K562 (cell line): Measurements from ENCODE around the gene SPATA16. TPM values are rescaled to one million over a fixed set of nuclear protein-coding genes. Genes with fewer than 3 reads are reported as not detected.

Experiments
- BACH1 ChIP-seq: fragments of 200-800 bp; sonication (Bioruptor generic); IDR thresholded peaks from 2 replicates; pipeline ENCODE4 v1.6.1; 2016; ENCODE audit warnings: missing genetic modification characterization, missing compliant biosample characterization
- CTBP1 ChIP-seq: fragments of 450-650 bp; IDR thresholded peaks from 2 replicates; pipeline ENCODE4 v1.6.1; 2016; ENCODE audit warnings: borderline replicate concordance
- ELF1 ChIP-seq: fragments of 200-800 bp; sonication (Bioruptor generic); IDR thresholded peaks from 2 replicates; pipeline ENCODE4 v1.6.1; 2016; ENCODE audit warnings: missing genetic modification characterization, missing compliant biosample characterization
- EP400 ChIP-seq: fragments of 450-650 bp; IDR thresholded peaks from 2 replicates; pipeline ENCODE4 v1.6.1; 2017; ENCODE audit warnings: antibody characterized with exemption, mild to moderate bottlenecking, moderate library complexity
- ETS2 ChIP-seq: IDR thresholded peaks from 2 replicates; pipeline ENCODE4 v1.6.1; 2016; ENCODE audit warnings: borderline replicate concordance, missing genetic modification characterization, mild to moderate bottlenecking, moderate library complexity, missing compliant biosample characterization; ENCODE audit not compliant: poor library complexity, severe bottlenecking
- HNRNPUL1 ChIP-seq: fragments of 200-400 bp; formaldehyde crosslinking; IDR thresholded peaks from 2 replicates; pipeline ENCODE4 v1.6.1; 2017; ENCODE audit warnings: low read length
- MAFG ChIP-seq: fragments of 450-650 bp; conservative IDR thresholded peaks from 2 replicates; pipeline ENCODE4 v1.6.1; 2016; ENCODE audit warnings: missing genetic modification characterization, missing compliant biosample characterization
- MAZ ChIP-seq, 2 experiments: fragments of 450-650 bp in 1 of 2; sonication (generic) in 1 of 2; formaldehyde crosslinking; IDR thresholded peaks in 1 of 2; conservative IDR thresholded peaks in 1 of 2; 2 replicates each; pipeline versions ENCODE4 v1.4.0 to v1.5.0; 2020; ENCODE audit warnings: mild to moderate bottlenecking in 1 of 2, missing genetic modification reagents in 1 of 2
- POLR3G ChIP-seq: IDR thresholded peaks from 2 replicates; pipeline ENCODE4 v1.6.1; 2011; ENCODE audit not compliant: insufficient read length, insufficient replicate concordance; ENCODE audit errors: extremely low read depth
- RCOR1 ChIP-seq, 2 experiments: IDR thresholded peaks; 2 replicates each; pipeline ENCODE4 v1.6.1; 2012; ENCODE audit warnings: low read depth in 2 of 2, low read length in 2 of 2, borderline replicate concordance in 1 of 2, improper control_type of control experiment in 1 of 2
- TAL1 ChIP-seq: fragments of 450-650 bp; IDR thresholded peaks from 2 replicates; pipeline ENCODE4 v1.6.1; 2016; ENCODE audit warnings: mild to moderate bottlenecking
- ZNF165 ChIP-seq: fragments of 250-450 bp; sonication (Bioruptor Pico); IDR thresholded peaks from 2 replicates; pipeline ENCODE4 v1.4.0; 2020; ENCODE audit warnings: borderline replicate concordance
- ZNF444 ChIP-seq: fragments of 250-450 bp; sonication (Bioruptor Pico); IDR thresholded peaks from 2 replicates; pipeline ENCODE4 v1.4.0; 2020; ENCODE audit warnings: mild to moderate bottlenecking, moderate library complexity
- ZNF583 ChIP-seq: fragments of 250-450 bp; sonication (Bioruptor Pico); IDR thresholded peaks from 2 replicates; pipeline ENCODE4 v1.4.0; 2020
- polyA plus RNA-seq, 8 experiments: library from polyadenylated mRNA; depleted of rRNA in 4 of 8; stranded (reverse) in 5 of 8; unstranded in 3 of 8; fragments of >200 nt; fragmentation: Nextera tagmentation in 2 of 8; fragmentation: Illumina TruSeq in 1 of 8; extraction: Ambion mirVana in 2 of 8; extraction: Trizol in 1 of 8; gene quantifications; 2 replicates each; pipeline versions ENCODE4 v1.2.1 to v1.2.3, GENCODE V29; 2011 to 2014; ENCODE audit warnings: inconsistent platforms in 1 of 8, missing spikeins in 1 of 8
- total RNA-seq, 7 experiments: library from RNA; depleted of rRNA in 6 of 7; stranded (reverse); fragments of >200 nt in 6 of 7; fragmentation: Illumina TruSeq in 2 of 7; extraction: Trizol in 2 of 7; gene quantifications; 2 replicates each; pipeline versions ENCODE4 v1.2.1 to v1.2.3, GENCODE V29; 2011 to 2021; ENCODE audit warnings: low replicate concordance in 1 of 7
- TF ChIP-seq, protein P1 (sequence below): IDR thresholded peaks from 2 replicates; pipeline ENCODE4 v1.6.1; 2012; ENCODE audit warnings: low read depth, low read length, improper control_type of control experiment, borderline replicate concordance
- TF ChIP-seq, protein P2 (sequence below): fragments of 150-350 bp; IDR thresholded peaks from 2 replicates; pipeline ENCODE4 v1.6.1; 2014; ENCODE audit warnings: low read depth, mild to moderate bottlenecking, low read length, borderline replicate concordance
- TF ChIP-seq, protein P3 (sequence below): fragments of 450-650 bp; IDR thresholded peaks from 2 replicates; pipeline ENCODE4 v1.7.1; 2018; ENCODE audit warnings: mild to moderate bottlenecking, low read depth; ENCODE audit not compliant: partially characterized antibody

SPATA16 gene
- total and polyA plus RNA-seq, 9 of the 15 experiments (the other 6 are each of a cell fraction or from before 2014, with no cell fraction given): not detected

DNA sequence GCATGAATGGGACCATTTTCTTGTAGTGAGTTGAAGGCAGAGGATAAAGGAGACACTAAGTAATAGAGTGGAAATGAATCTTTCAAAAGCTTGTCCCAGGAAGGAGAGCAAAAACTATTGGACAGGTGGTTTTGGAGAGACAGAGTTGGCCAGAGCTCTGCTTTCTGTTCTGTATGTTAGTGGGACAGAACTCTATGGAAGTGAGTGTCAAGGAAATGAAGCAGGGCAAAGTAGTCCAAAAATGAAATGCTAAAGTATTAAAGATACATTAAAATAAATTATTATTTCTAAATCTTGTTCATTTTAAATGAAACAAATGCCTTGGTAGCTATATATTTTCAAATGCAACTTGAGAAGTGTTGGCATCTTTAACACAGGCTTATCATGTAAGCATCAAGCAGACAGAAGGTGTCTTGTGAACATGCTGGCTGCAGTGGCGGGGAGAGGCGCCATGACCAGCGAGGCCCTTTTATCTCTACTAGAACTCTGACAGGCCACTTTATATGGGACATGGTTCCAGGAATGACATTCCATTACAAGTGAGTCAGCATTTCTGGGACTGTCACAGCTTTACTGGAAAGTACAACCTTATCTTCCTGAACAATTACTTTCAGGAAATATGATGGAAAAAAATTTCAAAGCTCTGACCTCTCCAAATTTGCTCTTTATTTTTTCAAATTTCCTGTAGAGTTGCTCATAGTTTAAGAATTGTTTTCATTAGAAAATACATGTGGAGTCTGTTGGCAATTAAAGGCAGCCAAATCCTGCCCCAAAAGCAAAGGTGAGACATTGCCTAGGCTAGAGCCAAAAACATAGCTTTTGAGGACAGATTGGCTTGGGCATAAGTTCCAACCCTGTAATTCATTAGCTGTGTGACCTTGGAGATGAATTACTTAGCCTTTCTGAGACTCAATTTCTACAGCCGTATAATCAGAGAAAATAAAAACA is 284.0 kb downstream of the SPATA16 start (continued):
- TF ChIP-seq, protein P1, sequence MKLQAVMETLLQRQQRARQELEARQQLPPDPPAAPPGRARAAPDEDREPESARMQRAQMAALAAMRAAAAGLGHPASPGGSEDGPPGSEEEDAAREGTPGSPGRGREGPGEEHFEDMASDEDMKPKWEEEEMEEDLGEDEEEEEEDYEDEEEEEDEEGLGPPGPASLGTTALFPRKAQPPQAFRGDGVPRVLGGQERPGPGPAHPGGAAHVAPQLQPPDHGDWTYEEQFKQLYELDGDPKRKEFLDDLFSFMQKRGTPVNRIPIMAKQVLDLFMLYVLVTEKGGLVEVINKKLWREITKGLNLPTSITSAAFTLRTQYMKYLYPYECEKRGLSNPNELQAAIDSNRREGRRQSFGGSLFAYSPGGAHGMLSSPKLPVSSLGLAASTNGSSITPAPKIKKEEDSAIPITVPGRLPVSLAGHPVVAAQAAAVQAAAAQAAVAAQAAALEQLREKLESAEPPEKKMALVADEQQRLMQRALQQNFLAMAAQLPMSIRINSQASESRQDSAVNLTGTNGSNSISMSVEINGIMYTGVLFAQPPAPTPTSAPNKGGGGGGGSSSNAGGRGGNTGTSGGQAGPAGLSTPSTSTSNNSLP: peak; percentile 82; the same call in 1 of the 2 replicates
- TF ChIP-seq MAFG (tag) (peak; percentile 98), RCOR1 (IDR thresholded peaks at IDR 0.05; ENCODE audit: borderline replicate concordance in 1 of 2, low read depth in 2 of 2, low read length in 2 of 2) (peak in 1 of 2 experiments; percentile 76; a peak in 2 of 4 replicates), ZNF583 (CRISPR knock-in tag) (peak; percentile 65; the same call in 1 of the 2 replicates), ETS2 (tag) (no peak), BACH1 (peak; percentile 92), ZNF444 (CRISPR knock-in tag) (no peak), ZNF165 (CRISPR knock-in tag) (no peak), EP400 (peak; percentile 51; the same call in 1 of the 2 replicates), HNRNPUL1 (no peak), ELF1 (tag) (peak; percentile 23; the same call in 1 of the 2 replicates), TAL1 (0 out of 2 replicates have a peak, but pooled peaks have one; percentile 26), POLR3G (no peak), MAZ (CRISPR knock-in tag; conservative IDR thresholded peaks at IDR 0.05 in 1 of 2, IDR thresholded peaks at IDR 0.05 in 1 of 2) (peak in 1 of 2 experiments; percentile 22; a peak in 1 of 4 replicates), CTBP1 (peak; percentile 69; the same call in 1 of the 2 replicates)
- TF ChIP-seq, protein P2, sequence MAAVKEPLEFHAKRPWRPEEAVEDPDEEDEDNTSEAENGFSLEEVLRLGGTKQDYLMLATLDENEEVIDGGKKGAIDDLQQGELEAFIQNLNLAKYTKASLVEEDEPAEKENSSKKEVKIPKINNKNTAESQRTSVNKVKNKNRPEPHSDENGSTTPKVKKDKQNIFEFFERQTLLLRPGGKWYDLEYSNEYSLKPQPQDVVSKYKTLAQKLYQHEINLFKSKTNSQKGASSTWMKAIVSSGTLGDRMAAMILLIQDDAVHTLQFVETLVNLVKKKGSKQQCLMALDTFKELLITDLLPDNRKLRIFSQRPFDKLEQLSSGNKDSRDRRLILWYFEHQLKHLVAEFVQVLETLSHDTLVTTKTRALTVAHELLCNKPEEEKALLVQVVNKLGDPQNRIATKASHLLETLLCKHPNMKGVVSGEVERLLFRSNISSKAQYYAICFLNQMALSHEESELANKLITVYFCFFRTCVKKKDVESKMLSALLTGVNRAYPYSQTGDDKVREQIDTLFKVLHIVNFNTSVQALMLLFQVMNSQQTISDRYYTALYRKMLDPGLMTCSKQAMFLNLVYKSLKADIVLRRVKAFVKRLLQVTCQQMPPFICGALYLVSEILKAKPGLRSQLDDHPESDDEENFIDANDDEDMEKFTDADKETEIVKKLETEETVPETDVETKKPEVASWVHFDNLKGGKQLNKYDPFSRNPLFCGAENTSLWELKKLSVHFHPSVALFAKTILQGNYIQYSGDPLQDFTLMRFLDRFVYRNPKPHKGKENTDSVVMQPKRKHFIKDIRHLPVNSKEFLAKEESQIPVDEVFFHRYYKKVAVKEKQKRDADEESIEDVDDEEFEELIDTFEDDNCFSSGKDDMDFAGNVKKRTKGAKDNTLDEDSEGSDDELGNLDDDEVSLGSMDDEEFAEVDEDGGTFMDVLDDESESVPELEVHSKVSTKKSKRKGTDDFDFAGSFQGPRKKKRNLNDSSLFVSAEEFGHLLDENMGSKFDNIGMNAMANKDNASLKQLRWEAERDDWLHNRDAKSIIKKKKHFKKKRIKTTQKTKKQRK: no peak
- TF ChIP-seq, protein P3, sequence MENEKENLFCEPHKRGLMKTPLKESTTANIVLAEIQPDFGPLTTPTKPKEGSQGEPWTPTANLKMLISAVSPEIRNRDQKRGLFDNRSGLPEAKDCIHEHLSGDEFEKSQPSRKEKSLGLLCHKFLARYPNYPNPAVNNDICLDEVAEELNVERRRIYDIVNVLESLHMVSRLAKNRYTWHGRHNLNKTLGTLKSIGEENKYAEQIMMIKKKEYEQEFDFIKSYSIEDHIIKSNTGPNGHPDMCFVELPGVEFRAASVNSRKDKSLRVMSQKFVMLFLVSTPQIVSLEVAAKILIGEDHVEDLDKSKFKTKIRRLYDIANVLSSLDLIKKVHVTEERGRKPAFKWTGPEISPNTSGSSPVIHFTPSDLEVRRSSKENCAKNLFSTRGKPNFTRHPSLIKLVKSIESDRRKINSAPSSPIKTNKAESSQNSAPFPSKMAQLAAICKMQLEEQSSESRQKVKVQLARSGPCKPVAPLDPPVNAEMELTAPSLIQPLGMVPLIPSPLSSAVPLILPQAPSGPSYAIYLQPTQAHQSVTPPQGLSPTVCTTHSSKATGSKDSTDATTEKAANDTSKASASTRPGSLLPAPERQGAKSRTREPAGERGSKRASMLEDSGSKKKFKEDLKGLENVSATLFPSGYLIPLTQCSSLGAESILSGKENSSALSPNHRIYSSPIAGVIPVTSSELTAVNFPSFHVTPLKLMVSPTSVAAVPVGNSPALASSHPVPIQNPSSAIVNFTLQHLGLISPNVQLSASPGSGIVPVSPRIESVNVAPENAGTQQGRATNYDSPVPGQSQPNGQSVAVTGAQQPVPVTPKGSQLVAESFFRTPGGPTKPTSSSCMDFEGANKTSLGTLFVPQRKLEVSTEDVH: no peak
